Posterior vena cava (tissue), 2 donors: Measurements from ENCODE around the gene PACRGL. TPM values are rescaled to one million over a fixed set of nuclear protein-coding genes. Genes with fewer than 3 reads are reported as not detected.
"Not testable (repeated sequence)": the region's sequence is repeated elsewhere in the genome, so short reads cannot be mapped to it uniquely, and the experiment has no call there.

ENCODE experiments used
- DNase-seq: peaks from one replicate; pipeline ENCODE4 v3.0.0-alpha.2; 2020; ENCODE audit warnings: low spot score
- intact Hi-C, 2 donors: fragments of 100-400 bp; cut with DNase I; formaldehyde crosslinking; loops; one replicate each; pipeline versions ENCODE4 v1.14.1 to v1.14.2; 2022 to 2023
- total RNA-seq, 2 donors: library from RNA; stranded (reverse); fragmentation: NEBNext Ultra II Directional; extraction: Animal tissue kit (Norgen Biotek cat#: 25700); gene quantifications; one replicate each; pipeline ENCODE4 v1.2.1, GENCODE V29; 2021
- donor health status: DM: yes; HTN: yes; CAD: no.
- donor health status: DM: yes; HTN: yes; CAD: no.

The PACRGL gene
- total RNA-seq, 2 donors from 2014 or later: 14.6 to 18.4 TPM

DNA sequence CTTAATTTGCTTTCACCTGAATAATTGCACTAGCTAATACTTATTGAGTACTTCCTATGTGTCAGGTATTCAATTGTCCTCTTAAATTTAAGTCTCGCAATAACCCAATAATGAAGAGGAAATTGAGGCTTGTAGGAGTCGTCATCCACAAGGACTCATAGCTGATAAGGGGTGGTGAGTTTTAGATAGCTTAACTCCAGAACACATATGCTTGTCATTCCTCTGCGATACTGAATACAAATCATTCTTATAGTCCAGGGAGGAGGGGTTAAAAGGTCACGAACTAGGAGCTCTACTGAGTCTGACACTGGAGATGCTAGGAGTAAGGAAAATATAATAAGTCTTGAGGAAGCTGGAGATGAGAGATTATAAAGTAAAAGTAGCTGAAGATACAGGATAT is 1.4 kb upstream of the PACRGL start:
- intact Hi-C loops: no loop called here
- DNase-seq: no peak

- intact Hi-C loops: no loop called here
- DNase-seq: no peak
Measured at GRCh38 chr4:20711335-20711734, 11.1 kb downstream of the PACRGL start.

GRCh38 chr4:20723019-20723418 is 22.8 kb downstream of the PACRGL start:
- no peak for DNase-seq
- intact Hi-C loops: no loop called here

DNA sequence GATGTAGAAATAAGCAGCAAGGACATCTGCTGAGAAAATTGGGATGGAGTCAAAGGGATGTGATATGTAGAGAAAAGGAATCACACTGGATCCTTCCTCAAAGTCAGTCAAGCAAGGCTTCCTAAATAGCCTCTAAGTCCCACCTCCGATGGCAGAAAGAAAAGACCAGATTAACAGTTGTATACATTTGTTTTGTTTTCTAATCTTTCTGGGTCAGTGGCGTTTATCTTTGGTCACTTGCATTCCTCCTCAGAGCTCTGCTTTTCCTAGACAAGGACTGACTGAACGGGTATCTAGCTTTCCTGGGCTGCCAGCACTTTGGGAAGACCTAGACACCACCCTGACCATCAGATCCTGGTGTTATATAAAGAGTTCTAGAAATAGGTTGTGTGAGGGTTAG is 23.2 kb downstream of the PACRGL start:
- intact Hi-C loops: no loop called here
- no peak for DNase-seq

GRCh38 chr4:20724915-20725314 is 24.7 kb downstream of the PACRGL start:
- DNase-seq: no peak
- intact Hi-C loops: no loop called here

DNA sequence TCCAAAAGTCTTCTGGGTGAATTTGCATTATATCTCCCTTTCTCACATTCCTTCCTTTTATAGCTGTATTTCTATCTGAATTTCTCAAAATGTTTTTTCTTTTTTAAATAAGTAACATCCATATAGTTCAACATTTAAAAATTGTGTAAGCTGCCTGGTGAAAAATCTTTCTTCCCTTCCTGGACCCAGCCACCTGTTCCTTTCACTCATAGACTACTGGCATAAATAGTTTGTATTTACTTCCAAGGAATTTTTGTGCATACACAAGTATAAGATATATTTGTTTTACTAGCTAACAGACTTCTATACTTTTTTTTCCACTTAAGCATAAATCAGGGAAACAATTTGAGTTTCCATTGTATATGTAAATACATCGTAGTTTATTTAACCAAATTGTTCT is 35.7 kb downstream of the PACRGL start:
- intact Hi-C loops: no loop called here
- no peak for DNase-seq

DNA sequence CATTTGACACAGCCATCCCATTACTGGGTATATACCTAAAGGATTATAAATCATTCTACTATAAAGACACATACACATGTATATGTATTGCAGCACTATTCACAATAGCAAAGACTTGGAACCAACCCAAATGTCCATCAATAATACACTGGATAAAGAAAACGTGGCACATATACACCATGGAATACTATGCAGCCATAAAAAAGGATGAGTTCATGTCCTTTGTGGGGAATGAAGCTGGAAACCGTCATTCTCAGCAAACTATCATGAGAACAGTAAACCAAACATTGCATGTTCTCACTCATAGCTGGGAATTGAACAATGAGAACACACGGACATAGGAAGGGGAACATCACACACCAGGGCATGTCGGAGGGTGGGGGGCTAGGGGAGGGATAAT is 45.7 kb downstream of the PACRGL start:
- DNase-seq, intact Hi-C loops: not testable (repeated sequence)

DNA sequence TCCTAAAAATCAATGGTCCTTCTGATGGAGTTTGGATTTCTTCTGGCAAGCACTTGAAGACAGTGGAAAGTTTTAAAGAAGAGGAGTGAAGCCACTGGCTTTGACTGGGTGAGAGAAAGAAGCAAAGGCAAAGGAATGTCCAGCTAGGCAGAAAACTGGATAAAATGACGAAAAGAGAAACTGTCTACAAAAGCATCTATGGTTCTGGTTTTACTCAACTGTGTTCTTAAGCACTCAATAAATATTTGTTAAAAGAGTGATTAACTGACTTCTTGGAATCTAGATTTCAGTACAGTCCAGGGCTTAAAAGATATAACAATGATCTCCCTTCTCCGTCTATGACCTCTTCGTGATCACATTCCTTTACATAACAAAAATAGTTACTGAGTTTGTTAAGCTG is 52.4 kb downstream of the PACRGL start:
- no peak for DNase-seq
- intact Hi-C loops: no loop called here

GRCh38 chr4:20754036-20754435 is 53.8 kb downstream of the PACRGL start:
- intact Hi-C loops: no loop called here
- DNase-seq: no peak

GRCh38 chr4:20760053-20760452 is 59.8 kb downstream of the PACRGL start:
- intact Hi-C loops: no loop called here
- no peak for DNase-seq

DNA sequence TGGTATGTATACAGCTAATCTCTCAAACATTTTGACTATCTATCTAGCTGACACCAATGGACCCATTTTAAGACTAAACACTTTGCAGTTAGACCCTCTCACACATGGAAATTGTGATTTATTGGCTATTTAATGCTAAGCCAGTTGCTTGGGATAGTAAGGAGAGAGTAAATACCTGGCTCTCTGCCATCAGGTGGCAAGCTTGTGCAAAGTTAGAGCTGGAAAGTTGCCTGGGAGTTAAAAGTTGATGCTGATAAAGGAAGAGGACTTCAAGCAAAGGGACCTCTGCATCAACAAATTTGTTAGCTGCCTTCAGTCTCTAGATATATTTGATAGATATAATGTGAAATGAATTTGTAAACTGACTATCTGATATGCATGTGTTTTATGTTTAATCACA is 61.1 kb downstream of the PACRGL start:
- DNase-seq: no peak
- intact Hi-C loops: no loop called here

DNA sequence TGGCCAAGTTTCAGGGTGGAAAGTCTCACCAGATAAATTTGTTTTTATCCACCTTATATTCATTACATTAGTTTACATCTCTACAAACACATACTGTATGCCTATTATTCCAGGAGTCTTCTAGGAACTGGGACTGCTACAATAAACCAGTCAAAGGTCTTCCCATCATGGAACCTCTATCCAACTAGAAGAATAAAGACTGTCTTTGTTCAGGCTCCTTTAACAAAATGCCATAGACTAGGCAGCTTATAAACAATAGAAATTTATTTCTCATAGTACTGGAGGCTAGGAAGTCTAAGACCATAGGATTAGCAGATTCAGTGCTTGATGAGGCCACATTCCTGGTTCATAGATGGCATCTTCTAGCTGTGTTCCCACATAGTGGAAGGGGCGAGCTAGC is 61.6 kb downstream of the PACRGL start:
- intact Hi-C loops: no loop called here
- DNase-seq: no peak

DNA sequence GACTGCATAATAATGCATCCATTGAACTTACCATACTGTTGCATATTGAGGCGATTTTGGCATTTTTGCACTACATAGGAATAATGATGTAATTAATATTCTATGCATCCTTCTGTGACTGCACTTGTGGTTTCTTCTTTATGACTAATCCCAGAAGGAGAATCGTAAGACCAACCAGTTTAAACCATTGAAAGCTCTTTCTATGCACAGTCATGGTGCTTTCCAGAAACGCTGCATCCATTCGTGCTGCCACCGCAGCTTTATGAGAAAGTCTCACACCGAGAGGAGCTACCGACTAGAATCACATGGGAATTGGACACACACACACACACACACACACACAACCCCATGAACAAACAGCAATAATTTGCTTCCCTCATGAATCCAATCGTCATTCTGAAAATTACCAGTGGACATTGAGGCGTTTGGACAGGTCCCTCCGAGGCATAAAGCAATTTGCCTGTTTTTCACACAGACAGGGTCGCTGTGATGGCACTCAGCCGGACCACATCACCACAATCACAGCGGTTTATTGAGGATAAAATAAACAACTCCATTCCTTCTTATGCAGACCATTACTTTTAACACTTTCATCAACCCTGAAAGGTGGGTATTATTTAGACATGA is 64.2 kb downstream of the PACRGL start:
- DNase-seq: no peak
- intact Hi-C loops: no loop called here

DNA sequence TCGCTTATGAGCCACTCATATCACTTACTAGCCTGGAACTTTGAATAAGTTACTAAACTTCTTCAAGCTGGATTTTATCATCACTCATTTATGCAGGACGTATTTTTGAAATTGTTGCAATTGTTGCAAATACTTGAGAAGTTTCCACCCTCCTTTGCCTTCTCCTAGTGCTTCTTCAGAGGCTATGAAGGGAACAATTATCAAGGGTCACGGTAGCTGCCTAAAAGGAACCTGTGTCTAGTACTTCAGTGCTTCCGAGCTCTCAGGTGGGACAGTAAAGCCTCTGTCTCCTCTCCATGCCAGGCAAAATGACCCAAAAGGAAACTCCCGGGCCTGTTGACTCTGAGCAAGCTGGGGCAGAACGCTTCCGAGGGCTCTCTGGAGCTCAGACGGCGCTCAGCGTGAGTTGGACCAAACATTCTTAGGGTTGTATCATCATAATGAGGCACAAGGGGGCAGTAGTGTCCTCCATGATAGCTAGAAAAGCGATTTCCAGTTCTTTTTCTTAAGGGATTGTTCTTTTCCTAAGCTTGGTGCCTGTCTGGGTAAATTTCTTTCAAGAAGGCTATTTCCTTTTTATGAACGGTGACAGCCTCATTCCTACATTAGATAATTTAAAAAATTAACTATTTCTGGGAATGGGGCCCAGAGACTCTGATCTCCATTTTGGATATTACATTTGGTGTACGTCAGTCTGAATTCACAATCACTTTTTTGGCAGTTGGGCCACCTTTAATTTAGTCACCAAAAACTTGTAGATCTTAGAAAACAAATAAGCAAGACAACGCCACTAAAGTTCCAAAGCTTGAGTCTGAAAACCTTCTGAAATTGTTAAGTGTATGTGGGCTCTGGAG is 73.1 kb downstream of the PACRGL start:
- intact Hi-C loops: no loop called here
- DNase-seq: peak; percentile 78

DNA sequence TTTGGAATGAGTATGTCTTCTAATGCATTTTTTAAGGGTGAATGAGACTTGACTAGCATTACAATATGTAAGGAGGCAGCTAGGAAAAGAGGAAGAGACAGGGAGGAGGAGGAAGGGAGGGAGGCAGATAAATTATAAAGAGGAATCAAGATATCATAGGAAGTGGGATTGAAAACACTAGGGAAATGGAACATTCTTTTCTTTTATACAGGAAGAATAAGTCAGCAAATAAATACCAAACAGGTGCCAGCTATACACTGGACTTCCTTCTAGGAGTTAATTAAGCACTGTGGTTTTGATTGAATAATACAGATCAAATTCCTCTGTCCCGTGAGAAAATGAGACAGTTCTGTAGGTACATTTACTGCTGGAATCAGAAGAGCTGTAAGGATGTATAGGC is 78.6 kb downstream of the PACRGL start:
- no peak for DNase-seq
- intact Hi-C loops: loop anchor here in 1 of 2 donors (5.0 kb wide), 1 partner anchor 328 kb away; no protein-coding TSS in a partner anchor

DNA sequence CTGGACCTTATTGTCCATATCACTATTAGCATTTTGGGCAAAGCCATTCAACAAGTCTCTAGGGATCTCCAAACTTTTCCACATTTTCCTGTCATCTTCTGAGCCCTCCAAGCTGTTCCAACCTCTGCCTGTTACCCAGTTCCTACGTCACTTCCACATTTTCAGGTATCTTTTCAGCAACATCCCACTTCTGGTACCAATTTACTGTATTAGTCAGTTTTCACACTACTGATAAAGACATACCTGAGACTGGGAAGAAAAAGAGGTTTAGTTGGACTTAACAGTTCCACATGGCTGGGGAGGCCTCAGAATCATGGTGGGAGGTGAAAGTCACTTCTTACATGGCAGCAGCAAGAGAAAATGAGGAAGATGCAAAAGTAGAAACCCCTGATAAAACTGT is 82.9 kb downstream of the PACRGL start:
- DNase-seq, intact Hi-C loops: not testable (repeated sequence)

DNA sequence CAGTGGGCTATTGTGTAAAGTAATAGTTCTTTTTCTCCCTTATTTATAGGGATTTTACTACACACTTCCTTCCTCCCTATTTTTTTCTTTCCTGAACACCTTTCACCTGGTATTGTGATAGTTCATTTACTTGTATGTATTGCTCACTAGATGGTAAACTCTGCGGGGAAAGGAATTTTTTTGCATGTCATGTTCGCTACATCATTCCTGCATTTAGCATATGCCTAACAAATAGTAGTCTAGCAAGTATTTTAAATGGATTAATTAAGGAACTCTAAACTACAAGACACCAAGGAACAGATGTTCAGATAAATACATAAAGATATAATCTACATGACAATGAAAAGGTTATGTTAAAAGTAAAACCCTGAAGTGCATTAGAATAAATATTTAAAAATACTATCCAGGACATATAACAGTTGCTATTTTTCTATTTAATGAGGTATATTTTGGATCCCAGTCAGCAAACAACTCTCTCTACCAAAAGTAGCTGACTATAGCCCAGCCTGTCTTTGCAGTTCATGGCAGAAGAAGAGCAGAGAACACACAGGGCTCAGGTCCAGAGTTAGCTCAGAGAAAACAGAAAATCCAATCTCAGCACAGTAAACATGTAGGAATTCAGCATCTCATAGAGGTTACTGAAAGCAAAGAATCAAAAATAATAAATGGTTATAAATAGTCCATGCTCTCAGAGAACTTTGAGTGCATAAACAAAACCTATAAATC is 87.8 kb downstream of the PACRGL start:
- intact Hi-C loops: no loop called here
- DNase-seq: no peak
